Measurements from ENCODE around the gene WDR20.

GRCh38 chr14:102116361-102117180, 23.1 kb upstream of the WDR20 start:
- TF ChIP-seq, protein P1, sequence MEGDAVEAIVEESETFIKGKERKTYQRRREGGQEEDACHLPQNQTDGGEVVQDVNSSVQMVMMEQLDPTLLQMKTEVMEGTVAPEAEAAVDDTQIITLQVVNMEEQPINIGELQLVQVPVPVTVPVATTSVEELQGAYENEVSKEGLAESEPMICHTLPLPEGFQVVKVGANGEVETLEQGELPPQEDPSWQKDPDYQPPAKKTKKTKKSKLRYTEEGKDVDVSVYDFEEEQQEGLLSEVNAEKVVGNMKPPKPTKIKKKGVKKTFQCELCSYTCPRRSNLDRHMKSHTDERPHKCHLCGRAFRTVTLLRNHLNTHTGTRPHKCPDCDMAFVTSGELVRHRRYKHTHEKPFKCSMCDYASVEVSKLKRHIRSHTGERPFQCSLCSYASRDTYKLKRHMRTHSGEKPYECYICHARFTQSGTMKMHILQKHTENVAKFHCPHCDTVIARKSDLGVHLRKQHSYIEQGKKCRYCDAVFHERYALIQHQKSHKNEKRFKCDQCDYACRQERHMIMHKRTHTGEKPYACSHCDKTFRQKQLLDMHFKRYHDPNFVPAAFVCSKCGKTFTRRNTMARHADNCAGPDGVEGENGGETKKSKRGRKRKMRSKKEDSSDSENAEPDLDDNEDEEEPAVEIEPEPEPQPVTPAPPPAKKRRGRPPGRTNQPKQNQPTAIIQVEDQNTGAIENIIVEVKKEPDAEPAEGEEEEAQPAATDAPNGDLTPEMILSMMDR (conservative IDR thresholded peaks at IDR 0.05) = no peak
- TF ChIP-seq ZFX (IDR thresholded peaks at IDR 0.05) = no peak

All from C4-2B (cell line).